Mammary epithelial cell (primary cell): ENCODE measurements around the gene CHRM4.

Experiments
- EZH2 ChIP-seq: IDR thresholded peaks from 2 replicates; pipeline ENCODE4 v1.6.1; 2012; ENCODE audit warnings: low read length, inconsistent platforms, borderline replicate concordance
- TF ChIP-seq, protein P1 (sequence below), 2 donors: IDR thresholded peaks in 1 of 2; conservative IDR thresholded peaks in 1 of 2; 2 replicates each; pipeline ENCODE4 v1.5.1; 2011 to 2012; ENCODE audit warnings: inconsistent platforms in 2 of 2, low read length in 2 of 2, mild to moderate bottlenecking in 2 of 2, control low read depth in 1 of 2, low read depth in 1 of 2; ENCODE audit not compliant: insufficient read depth in 1 of 2; ENCODE audit errors: extremely low read depth in 1 of 2

DNA sequence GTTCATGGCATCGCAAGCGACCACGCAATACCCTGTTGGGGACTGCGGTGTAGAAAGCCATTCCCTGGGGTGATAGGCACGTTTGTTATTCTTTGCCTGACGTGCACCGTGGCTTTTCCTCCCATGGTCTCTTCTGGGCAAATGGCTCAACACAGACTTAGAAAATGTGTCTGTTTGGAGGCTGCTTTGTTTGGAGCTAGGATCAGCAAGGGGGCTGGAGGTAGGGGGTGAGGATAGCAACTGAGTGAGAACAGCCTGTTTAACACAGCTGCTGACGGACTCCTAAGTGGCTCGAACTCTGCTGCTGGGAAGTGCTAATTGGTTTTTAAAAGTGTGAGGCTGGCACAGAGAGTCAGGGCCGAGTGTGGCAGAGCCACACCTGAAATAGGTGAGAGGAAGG, 16.1 kb upstream of the CHRM4 start:
- TF ChIP-seq, protein P1, sequence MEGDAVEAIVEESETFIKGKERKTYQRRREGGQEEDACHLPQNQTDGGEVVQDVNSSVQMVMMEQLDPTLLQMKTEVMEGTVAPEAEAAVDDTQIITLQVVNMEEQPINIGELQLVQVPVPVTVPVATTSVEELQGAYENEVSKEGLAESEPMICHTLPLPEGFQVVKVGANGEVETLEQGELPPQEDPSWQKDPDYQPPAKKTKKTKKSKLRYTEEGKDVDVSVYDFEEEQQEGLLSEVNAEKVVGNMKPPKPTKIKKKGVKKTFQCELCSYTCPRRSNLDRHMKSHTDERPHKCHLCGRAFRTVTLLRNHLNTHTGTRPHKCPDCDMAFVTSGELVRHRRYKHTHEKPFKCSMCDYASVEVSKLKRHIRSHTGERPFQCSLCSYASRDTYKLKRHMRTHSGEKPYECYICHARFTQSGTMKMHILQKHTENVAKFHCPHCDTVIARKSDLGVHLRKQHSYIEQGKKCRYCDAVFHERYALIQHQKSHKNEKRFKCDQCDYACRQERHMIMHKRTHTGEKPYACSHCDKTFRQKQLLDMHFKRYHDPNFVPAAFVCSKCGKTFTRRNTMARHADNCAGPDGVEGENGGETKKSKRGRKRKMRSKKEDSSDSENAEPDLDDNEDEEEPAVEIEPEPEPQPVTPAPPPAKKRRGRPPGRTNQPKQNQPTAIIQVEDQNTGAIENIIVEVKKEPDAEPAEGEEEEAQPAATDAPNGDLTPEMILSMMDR (conservative IDR thresholded peaks at IDR 0.05 in 1 of 2, IDR thresholded peaks at IDR 0.05 in 1 of 2; ENCODE audit: extremely low read depth in 1 of 2, insufficient read depth in 1 of 2, low read depth in 1 of 2, low read length in 2 of 2), result no peak
- TF ChIP-seq EZH2, result no peak
